ENCODE measurements around the gene TRPM3. TPM values are rescaled to one million over a fixed set of nuclear protein-coding genes. Genes with fewer than 3 reads are reported as not detected.
A peak's percentile ranks its signal among the peaks of the same experiment; 100 is the strongest.

TRPM3 gene
- total and polyA plus RNA-seq, 10 donors, result 0.02 to 6.7 (median 1.6) TPM

DNA sequence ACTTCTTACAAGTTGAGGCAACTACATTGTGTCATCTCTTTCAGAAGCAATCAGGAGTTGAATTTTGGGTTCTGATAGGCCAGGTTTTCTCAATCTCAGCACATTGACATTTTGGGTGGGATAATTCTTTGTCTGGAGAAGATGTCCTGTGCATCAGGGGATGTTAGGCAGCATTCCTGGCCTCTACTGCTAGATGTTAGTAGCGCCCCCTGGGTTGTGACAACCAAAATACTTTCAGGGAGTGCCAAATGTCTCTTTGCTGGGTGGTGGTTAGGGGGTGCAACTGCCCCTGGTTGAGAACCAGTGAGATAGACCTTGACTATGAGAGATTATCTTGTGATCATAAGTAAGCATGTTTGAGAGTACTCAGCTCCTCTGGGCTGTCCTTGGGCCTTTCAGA, 542.7 kb downstream of the TRPM3 start:
- no peaks in the 10 kb centered on the region for H3K27me3 ChIP-seq (replicated peaks in 1 of 7)
- peaks cover 0 to 24% (median 10%) of the 10 kb centered on the region in 6 donors for H3K4me1 ChIP-seq
- H3K4me3 ChIP-seq, result no peak overlapping the region
- no peaks in the 10 kb centered on the region for H3K9me3 ChIP-seq
- no peak for TF ChIP-seq POLR2AphosphoS5 (IDR thresholded peaks at IDR 0.05)
- peak in 1 of 11 experiments; percentile 7 for TF ChIP-seq CTCF (IDR thresholded peaks at IDR 0.05 in 8 of 11, conservative IDR thresholded peaks at IDR 0.05 in 3 of 11)
- WGBS, 5 donors, result 80 to 100% (median 95%) methylated on average over 1 of the region's 1 CpG
- H3K27ac ChIP-seq, result peak overlapping the region in 1 of 8 donors; percentile 60
- intact Hi-C loops (cut with DNase I; ENCODE audit: low total_unique reads), result no loop called here
- no peaks in the 10 kb centered on the region for H3K36me3 ChIP-seq
- DNase-seq, result no peak

GRCh38 chr9:70577671-70578070, 543.8 kb downstream of the TRPM3 start:
- Histone ChIP-seq H3K9me3 (no peaks in the 10 kb centered on the region), H3K27ac (peak overlapping the region in 7 of 8 donors; percentile 26 to 63 (median 39)), H3K27me3 (replicated peaks in 1 of 7) (no peaks in the 10 kb centered on the region), H3K4me3 (no peak overlapping the region), H3K4me1 (peaks cover 0 to 24% (median 10%) of the 10 kb centered on the region in 6 donors), H3K36me3 (no peaks in the 10 kb centered on the region)
- no peak for DNase-seq
- intact Hi-C loops (cut with DNase I; ENCODE audit: low total_unique reads), result no loop called here
- 91 to 96% (median 93%) methylated on average over 5 of the region's 5 CpGs for WGBS, 5 donors
- TF ChIP-seq POLR2AphosphoS5 (IDR thresholded peaks at IDR 0.05) (no peak), CTCF (IDR thresholded peaks at IDR 0.05 in 8 of 11, conservative IDR thresholded peaks at IDR 0.05 in 3 of 11) (no peak), POLR2A (IDR thresholded peaks at IDR 0.05) (no peak)

DNA sequence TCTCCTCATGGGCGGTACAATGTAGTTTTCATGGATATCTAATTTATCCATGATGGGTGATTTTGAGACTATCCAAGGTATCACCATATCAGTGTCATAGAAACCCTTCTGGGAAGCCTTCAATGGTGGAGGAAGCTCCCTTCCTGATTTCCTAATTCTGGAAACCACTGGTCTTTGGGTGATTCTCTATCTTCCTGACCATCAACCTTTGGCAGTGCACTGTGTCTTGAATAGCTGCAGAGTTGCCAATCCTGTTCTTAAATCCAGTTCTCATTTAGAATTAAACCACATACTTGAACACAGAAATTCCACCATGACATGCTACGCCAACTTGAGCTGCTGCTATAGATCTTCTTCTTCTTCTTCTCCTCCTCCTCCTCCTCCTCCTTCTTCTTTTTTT, 545.3 kb downstream of the TRPM3 start:
- Histone ChIP-seq H3K4me1 (peaks cover 0 to 18% (median 6%) of the 10 kb centered on the region in 6 donors), H3K9me3 (no peaks in the 10 kb centered on the region), H3K27me3 (replicated peaks in 1 of 7) (no peaks in the 10 kb centered on the region), H3K4me3 (no peak overlapping the region), H3K36me3 (no peaks in the 10 kb centered on the region), H3K27ac (peak overlapping the region in 3 of 8 donors; percentile 3 to 63 (median 60))
- intact Hi-C loops (cut with DNase I; ENCODE audit: low total_unique reads), result no loop called here
- 95 to 98% (median 96%) methylated on average over 2 of the region's 2 CpGs for WGBS, 5 donors
- TF ChIP-seq POLR2A (IDR thresholded peaks at IDR 0.05) (no peak), CTCF (IDR thresholded peaks at IDR 0.05 in 8 of 11, conservative IDR thresholded peaks at IDR 0.05 in 3 of 11) (no peak), POLR2AphosphoS5 (IDR thresholded peaks at IDR 0.05) (no peak)
- no peak for DNase-seq

DNA sequence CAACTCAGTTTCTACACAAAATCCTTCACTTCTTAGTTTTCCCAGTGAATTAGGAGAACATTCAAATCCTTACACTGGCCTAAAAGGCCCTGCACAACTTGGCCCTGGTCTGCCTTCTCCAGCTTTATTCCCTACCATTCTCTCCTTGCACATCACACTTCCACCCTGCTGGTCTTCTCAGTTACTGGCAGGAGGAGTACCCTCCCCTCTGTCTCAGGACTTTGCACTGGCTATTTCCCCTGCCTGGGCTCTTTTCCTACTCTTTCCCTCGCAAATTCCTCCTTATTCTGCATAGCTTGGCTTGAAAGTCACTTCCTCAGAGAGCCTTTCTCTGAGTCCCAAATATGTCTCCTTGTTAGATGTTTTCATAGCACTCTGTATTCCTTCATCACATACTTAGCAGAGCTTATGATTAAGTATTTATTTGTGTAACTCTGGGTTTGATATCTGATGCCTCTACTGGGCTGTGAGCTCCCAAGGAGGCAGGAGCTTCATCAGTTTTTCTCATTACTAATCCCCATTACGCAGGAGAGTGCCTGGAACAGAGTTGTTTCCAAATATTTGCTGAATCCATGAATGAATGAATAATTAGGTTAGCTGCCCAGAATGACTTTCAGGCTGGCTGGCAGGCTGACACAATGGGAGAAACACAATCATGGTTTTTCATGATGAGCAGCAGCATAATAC, 547.1 kb downstream of the TRPM3 start:
- no peak for DNase-seq
- intact Hi-C loops (cut with DNase I; ENCODE audit: low total_unique reads), result no loop called here
- TF ChIP-seq CTCF (IDR thresholded peaks at IDR 0.05 in 8 of 11, conservative IDR thresholded peaks at IDR 0.05 in 3 of 11) (no peak), POLR2A (IDR thresholded peaks at IDR 0.05) (no peak)

More for the DNA sequence above, 547.1 kb downstream of the TRPM3 start:
- no peaks in the 10 kb centered on the region for H3K36me3 ChIP-seq
- H3K9me3 ChIP-seq, result no peaks in the 10 kb centered on the region
- H3K27me3 ChIP-seq (replicated peaks in 1 of 7), result no peaks in the 10 kb centered on the region
- peak overlapping the region in 2 of 8 donors; percentile 9 to 22 for H3K27ac ChIP-seq
- H3K4me3 ChIP-seq, result no peak overlapping the region
- WGBS, 5 donors, result 74 to 87% (median 79%) methylated on average over 2 of the region's 2 CpGs
- H3K4me1 ChIP-seq, result peaks cover 0 to 13% (median 0%) of the 10 kb centered on the region in 6 donors

Measured in spleen (tissue), 11 donors.